ENCODE measurements around the gene MEGF10. TPM values are rescaled to one million over a fixed set of nuclear protein-coding genes. Genes with fewer than 3 reads are reported as not detected.

Gene MEGF10
- total RNA-seq, 1 donor from 2014 or later, result 77.8 TPM

DNA sequence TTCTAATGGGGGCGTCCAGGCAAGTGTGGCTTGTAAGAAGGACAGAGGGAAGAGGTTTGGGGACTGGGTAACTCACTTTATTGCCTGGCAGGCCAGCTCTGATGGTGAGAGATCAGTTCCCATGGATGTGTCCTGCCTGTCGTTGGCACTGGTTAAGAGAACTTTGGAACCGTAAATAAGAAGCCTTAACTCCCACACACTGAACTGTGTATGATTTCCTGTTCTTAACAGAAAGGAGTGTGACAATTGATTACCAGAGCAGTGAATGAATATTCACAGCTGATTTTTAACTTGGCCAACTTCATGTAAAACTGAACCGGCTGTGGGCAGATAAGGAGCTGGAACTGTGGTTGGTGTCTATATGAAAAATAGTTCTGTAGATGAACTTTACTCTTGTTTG is 63.2 kb downstream of the MEGF10 start:
- Histone ChIP-seq H3K4me3 (ENCODE audit: low read length in 3 of 3) (no peak overlapping the region), H3K36me3 (ENCODE audit: control insufficient read depth in 3 of 3, insufficient read depth in 3 of 3, low read length in 3 of 3) (no peaks in the 10 kb centered on the region), H3K27me3 (ENCODE audit: control insufficient read depth in 3 of 3, insufficient read depth in 3 of 3, low read length in 3 of 3) (no peaks in the 10 kb centered on the region), H3K4me1 (ENCODE audit: control insufficient read depth in 3 of 3, insufficient read depth in 3 of 3, low read length in 3 of 3) (peaks cover 0 to 3% (median 0%) of the 10 kb centered on the region in 3 donors), H3K27ac (ENCODE audit: low read depth, low read length) (no peak overlapping the region), H3K9ac (ENCODE audit: low read depth in 1 of 3, low read length in 3 of 3) (no peak overlapping the region), H3K9me3 (ENCODE audit: control insufficient read depth in 3 of 3, low read length in 3 of 3) (no peaks in the 10 kb centered on the region)

DNA sequence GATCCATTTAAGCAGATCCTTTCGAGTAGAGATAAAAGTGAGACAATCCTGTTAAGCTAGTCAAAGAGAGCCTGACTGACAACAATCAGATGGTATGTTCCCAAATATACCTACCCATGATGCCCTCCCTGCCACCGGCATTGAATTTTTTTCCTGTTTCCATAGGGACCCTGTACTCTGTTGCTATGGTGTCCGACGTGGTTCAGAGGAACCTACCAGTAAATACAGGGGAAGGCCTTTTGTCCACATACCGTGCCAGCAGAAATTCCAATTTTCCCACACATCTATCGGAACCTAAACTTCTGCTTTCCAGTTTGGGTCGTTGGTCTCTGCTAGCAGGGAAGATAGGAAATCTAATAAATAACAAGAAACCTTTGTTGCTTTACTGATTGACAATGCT is 64.7 kb downstream of the MEGF10 start:
- H3K27ac ChIP-seq (ENCODE audit: low read depth, low read length), result no peak overlapping the region
- peaks cover 0 to 3% (median 0%) of the 10 kb centered on the region in 3 donors for H3K4me1 ChIP-seq (ENCODE audit: control insufficient read depth in 3 of 3, insufficient read depth in 3 of 3, low read length in 3 of 3)
- H3K9ac ChIP-seq (ENCODE audit: low read depth in 1 of 3, low read length in 3 of 3), result no peak overlapping the region
- no peaks in the 10 kb centered on the region for H3K9me3 ChIP-seq (ENCODE audit: control insufficient read depth in 3 of 3, low read length in 3 of 3)
- H3K4me3 ChIP-seq (ENCODE audit: low read length in 3 of 3), result no peak overlapping the region
- no peaks in the 10 kb centered on the region for H3K27me3 ChIP-seq (ENCODE audit: control insufficient read depth in 3 of 3, insufficient read depth in 3 of 3, low read length in 3 of 3)
- no peaks in the 10 kb centered on the region for H3K36me3 ChIP-seq (ENCODE audit: control insufficient read depth in 3 of 3, insufficient read depth in 3 of 3, low read length in 3 of 3)

- Histone ChIP-seq H3K36me3 (ENCODE audit: control insufficient read depth in 3 of 3, insufficient read depth in 3 of 3, low read length in 3 of 3) (no peaks in the 10 kb centered on the region), H3K9ac (ENCODE audit: low read depth in 1 of 3, low read length in 3 of 3) (no peak overlapping the region), H3K27ac (ENCODE audit: low read depth, low read length) (no peak overlapping the region), H3K4me3 (ENCODE audit: low read length in 3 of 3) (no peak overlapping the region), H3K9me3 (ENCODE audit: control insufficient read depth in 3 of 3, low read length in 3 of 3) (no peaks in the 10 kb centered on the region), H3K27me3 (ENCODE audit: control insufficient read depth in 3 of 3, insufficient read depth in 3 of 3, low read length in 3 of 3) (no peaks in the 10 kb centered on the region), H3K4me1 (ENCODE audit: control insufficient read depth in 3 of 3, insufficient read depth in 3 of 3, low read length in 3 of 3) (peaks cover 0 to 2% (median 0%) of the 10 kb centered on the region in 3 donors)
Observed at GRCh38 chr5:127358284-127358683, 67.7 kb downstream of the MEGF10 start.

DNA sequence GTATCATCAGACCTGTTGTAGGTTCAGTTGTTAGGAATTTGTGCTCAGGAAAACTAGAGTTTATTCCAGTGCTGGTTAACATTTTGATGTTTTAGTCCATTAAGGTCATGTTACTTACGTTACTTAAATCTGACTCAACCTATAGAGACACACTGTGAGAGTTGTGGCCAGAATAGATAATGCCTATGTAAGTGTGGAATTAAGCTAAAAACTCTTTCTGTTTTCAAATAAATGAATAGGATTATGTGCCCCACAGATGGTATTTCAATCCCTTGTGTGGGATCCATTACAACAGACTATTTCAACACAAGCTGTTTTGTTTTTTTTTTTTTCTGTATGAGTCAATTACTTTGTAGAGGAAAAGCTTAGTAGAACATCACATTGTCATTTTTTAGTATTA is 68.1 kb downstream of the MEGF10 start:
- no peak overlapping the region for H3K9ac ChIP-seq (ENCODE audit: low read depth in 1 of 3, low read length in 3 of 3)
- H3K9me3 ChIP-seq (ENCODE audit: control insufficient read depth in 3 of 3, low read length in 3 of 3), result no peaks in the 10 kb centered on the region
- no peaks in the 10 kb centered on the region for H3K27me3 ChIP-seq (ENCODE audit: control insufficient read depth in 3 of 3, insufficient read depth in 3 of 3, low read length in 3 of 3)
- no peaks in the 10 kb centered on the region for H3K4me1 ChIP-seq (ENCODE audit: control insufficient read depth in 3 of 3, insufficient read depth in 3 of 3, low read length in 3 of 3)
- H3K27ac ChIP-seq (ENCODE audit: low read depth, low read length), result no peak overlapping the region
- H3K36me3 ChIP-seq (ENCODE audit: control insufficient read depth in 3 of 3, insufficient read depth in 3 of 3, low read length in 3 of 3), result no peaks in the 10 kb centered on the region
- no peak overlapping the region for H3K4me3 ChIP-seq (ENCODE audit: low read length in 3 of 3)

DNA sequence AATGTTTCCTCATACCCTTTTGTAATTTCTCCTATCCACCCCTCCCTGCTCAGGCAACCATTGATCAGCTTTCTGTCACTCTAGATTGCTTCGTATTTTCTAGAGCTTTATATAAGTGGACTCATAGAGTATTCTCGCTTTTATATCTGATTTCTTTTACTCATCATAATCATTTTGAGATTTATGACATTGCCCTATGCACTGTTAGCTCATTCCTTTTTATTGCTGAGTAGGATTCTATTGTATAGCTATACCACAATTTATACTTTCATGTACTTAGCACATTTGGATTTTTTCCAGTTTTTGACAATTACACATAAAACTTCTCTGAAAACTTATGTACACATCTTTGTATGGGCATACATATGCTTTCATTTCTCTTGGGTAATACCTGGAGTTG is 68.9 kb downstream of the MEGF10 start:
- H3K27me3 ChIP-seq (ENCODE audit: control insufficient read depth in 3 of 3, insufficient read depth in 3 of 3, low read length in 3 of 3), result no peaks in the 10 kb centered on the region
- no peaks in the 10 kb centered on the region for H3K4me1 ChIP-seq (ENCODE audit: control insufficient read depth in 3 of 3, insufficient read depth in 3 of 3, low read length in 3 of 3)
- H3K36me3 ChIP-seq (ENCODE audit: control insufficient read depth in 3 of 3, insufficient read depth in 3 of 3, low read length in 3 of 3), result no peaks in the 10 kb centered on the region
- H3K4me3 ChIP-seq (ENCODE audit: low read length in 3 of 3), result no peak overlapping the region
- H3K27ac ChIP-seq (ENCODE audit: low read depth, low read length), result no peak overlapping the region
- H3K9ac ChIP-seq (ENCODE audit: low read depth in 1 of 3, low read length in 3 of 3), result no peak overlapping the region
- no peaks in the 10 kb centered on the region for H3K9me3 ChIP-seq (ENCODE audit: control insufficient read depth in 3 of 3, low read length in 3 of 3)

DNA sequence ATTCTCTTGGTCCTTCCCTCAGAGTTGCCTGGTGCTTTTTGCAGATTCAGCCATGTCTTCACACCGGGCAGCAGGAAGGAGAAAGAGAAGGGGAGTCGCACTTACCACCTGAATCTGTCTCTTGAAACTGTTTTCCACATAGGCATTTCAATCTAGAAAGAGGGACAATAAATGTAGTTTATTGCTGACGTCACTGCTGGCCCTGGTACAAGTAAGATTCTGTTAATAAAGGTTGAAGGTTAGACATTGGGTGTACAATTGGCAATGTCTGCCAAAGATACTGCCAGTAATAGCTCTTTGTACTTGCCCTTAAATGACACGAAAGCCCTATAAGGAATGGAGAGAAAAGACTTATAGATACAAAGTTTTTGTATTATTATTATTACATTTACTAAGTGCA is 72.8 kb downstream of the MEGF10 start:
- Histone ChIP-seq H3K4me1 (ENCODE audit: control insufficient read depth in 3 of 3, insufficient read depth in 3 of 3, low read length in 3 of 3) (peaks cover 0 to 5% (median 0%) of the 10 kb centered on the region in 3 donors), H3K4me3 (ENCODE audit: low read length in 3 of 3) (no peak overlapping the region), H3K9me3 (ENCODE audit: control insufficient read depth in 3 of 3, low read length in 3 of 3) (no peaks in the 10 kb centered on the region), H3K9ac (ENCODE audit: low read depth in 1 of 3, low read length in 3 of 3) (no peak overlapping the region), H3K36me3 (ENCODE audit: control insufficient read depth in 3 of 3, insufficient read depth in 3 of 3, low read length in 3 of 3) (no peaks in the 10 kb centered on the region), H3K27ac (ENCODE audit: low read depth, low read length) (no peak overlapping the region), H3K27me3 (ENCODE audit: control insufficient read depth in 3 of 3, insufficient read depth in 3 of 3, low read length in 3 of 3) (no peaks in the 10 kb centered on the region)

GRCh38 chr5:127367029-127367428 is 76.4 kb downstream of the MEGF10 start:
- Histone ChIP-seq H3K27me3 (ENCODE audit: control insufficient read depth in 3 of 3, insufficient read depth in 3 of 3, low read length in 3 of 3) (no peaks in the 10 kb centered on the region), H3K36me3 (ENCODE audit: control insufficient read depth in 3 of 3, insufficient read depth in 3 of 3, low read length in 3 of 3) (no peaks in the 10 kb centered on the region), H3K4me3 (ENCODE audit: low read length in 3 of 3) (no peak overlapping the region), H3K4me1 (ENCODE audit: control insufficient read depth in 3 of 3, insufficient read depth in 3 of 3, low read length in 3 of 3) (peaks cover 0 to 11% (median 3%) of the 10 kb centered on the region in 3 donors), H3K9me3 (ENCODE audit: control insufficient read depth in 3 of 3, low read length in 3 of 3) (no peaks in the 10 kb centered on the region), H3K9ac (ENCODE audit: low read depth in 1 of 3, low read length in 3 of 3) (no peak overlapping the region), H3K27ac (ENCODE audit: low read depth, low read length) (no peak overlapping the region)

DNA sequence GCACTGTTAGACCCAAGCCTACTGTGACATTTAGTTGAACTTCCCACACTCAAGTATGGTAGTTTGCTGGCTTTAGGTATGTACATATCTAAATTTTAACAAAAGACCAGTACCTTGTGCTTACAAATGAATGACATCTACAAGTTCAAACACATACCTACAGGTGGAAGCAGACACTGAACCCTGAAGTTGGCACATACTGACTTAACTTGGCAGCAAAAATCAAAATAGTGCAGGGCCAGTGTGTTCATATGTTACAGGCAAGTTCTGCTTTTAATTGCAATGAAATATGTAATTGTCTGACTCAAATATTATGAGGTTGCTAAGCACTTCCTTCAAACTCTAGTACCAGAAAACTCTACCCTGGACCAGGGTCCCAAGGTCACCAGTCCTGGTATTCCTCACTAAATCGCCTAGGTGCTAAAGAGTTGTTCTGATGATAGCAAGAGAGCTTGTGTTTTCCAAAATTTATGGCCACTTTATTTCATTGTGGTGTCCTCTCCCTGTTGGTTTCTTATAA is 77.4 kb downstream of the MEGF10 start:
- Histone ChIP-seq H3K4me1 (ENCODE audit: control insufficient read depth in 3 of 3, insufficient read depth in 3 of 3, low read length in 3 of 3) (peaks cover 0 to 11% (median 3%) of the 10 kb centered on the region in 3 donors), H3K9ac (ENCODE audit: low read depth in 1 of 3, low read length in 3 of 3) (no peak overlapping the region), H3K4me3 (ENCODE audit: low read length in 3 of 3) (no peak overlapping the region), H3K36me3 (ENCODE audit: control insufficient read depth in 3 of 3, insufficient read depth in 3 of 3, low read length in 3 of 3) (no peaks in the 10 kb centered on the region), H3K9me3 (ENCODE audit: control insufficient read depth in 3 of 3, low read length in 3 of 3) (no peaks in the 10 kb centered on the region), H3K27me3 (ENCODE audit: control insufficient read depth in 3 of 3, insufficient read depth in 3 of 3, low read length in 3 of 3) (no peaks in the 10 kb centered on the region), H3K27ac (ENCODE audit: low read depth, low read length) (no peak overlapping the region)

GRCh38 chr5:127369796-127370195 is 79.2 kb downstream of the MEGF10 start:
- H3K9ac ChIP-seq (ENCODE audit: low read depth in 1 of 3, low read length in 3 of 3), result no peak overlapping the region
- no peaks in the 10 kb centered on the region for H3K27me3 ChIP-seq (ENCODE audit: control insufficient read depth in 3 of 3, insufficient read depth in 3 of 3, low read length in 3 of 3)
- no peak overlapping the region for H3K27ac ChIP-seq (ENCODE audit: low read depth, low read length)
- no peaks in the 10 kb centered on the region for H3K9me3 ChIP-seq (ENCODE audit: control insufficient read depth in 3 of 3, low read length in 3 of 3)
- no peaks in the 10 kb centered on the region for H3K36me3 ChIP-seq (ENCODE audit: control insufficient read depth in 3 of 3, insufficient read depth in 3 of 3, low read length in 3 of 3)
- peaks cover 0 to 11% (median 5%) of the 10 kb centered on the region in 3 donors for H3K4me1 ChIP-seq (ENCODE audit: control insufficient read depth in 3 of 3, insufficient read depth in 3 of 3, low read length in 3 of 3)
- peak overlapping the region in 1 of 3 donors; percentile 24 for H3K4me3 ChIP-seq (ENCODE audit: low read length in 3 of 3)

DNA sequence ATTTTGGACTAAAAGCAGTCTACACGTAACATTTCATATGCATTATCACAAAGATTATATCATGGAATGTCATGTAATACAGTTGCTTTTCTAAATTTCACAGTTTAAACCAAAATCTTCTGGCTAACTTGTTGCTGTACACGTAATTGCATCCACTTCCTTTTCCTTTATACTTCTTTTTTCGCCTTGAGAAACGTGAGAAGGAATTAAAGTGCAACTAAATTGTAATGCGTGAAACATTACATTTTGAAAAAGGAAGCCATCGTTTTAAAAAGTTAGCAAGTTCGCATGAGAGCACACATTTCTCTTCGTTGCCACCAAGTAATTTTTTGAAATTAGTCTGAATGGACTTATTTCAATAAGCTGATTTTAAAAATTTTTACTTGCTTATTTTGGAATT is 80.0 kb downstream of the MEGF10 start:
- H3K4me3 ChIP-seq (ENCODE audit: low read length in 3 of 3), result no peak overlapping the region
- H3K9me3 ChIP-seq (ENCODE audit: control insufficient read depth in 3 of 3, low read length in 3 of 3), result no peaks in the 10 kb centered on the region
- H3K9ac ChIP-seq (ENCODE audit: low read depth in 1 of 3, low read length in 3 of 3), result no peak overlapping the region
- H3K4me1 ChIP-seq (ENCODE audit: control insufficient read depth in 3 of 3, insufficient read depth in 3 of 3, low read length in 3 of 3), result peaks cover 0 to 14% (median 8%) of the 10 kb centered on the region in 3 donors
- H3K27me3 ChIP-seq (ENCODE audit: control insufficient read depth in 3 of 3, insufficient read depth in 3 of 3, low read length in 3 of 3), result no peaks in the 10 kb centered on the region
- H3K27ac ChIP-seq (ENCODE audit: low read depth, low read length), result no peak overlapping the region
- no peaks in the 10 kb centered on the region for H3K36me3 ChIP-seq (ENCODE audit: control insufficient read depth in 3 of 3, insufficient read depth in 3 of 3, low read length in 3 of 3)

Measured in skeletal muscle tissue (tissue), 4 donors.